ENCODE measurements around the gene SH3RF2. TPM values are rescaled to one million over a fixed set of nuclear protein-coding genes. Genes with fewer than 3 reads are reported as not detected.

Gene SH3RF2
- total and polyA plus RNA-seq, 4 donors: 1.0 to 10.5 (median 4.9) TPM

GRCh38 chr5:146109379-146109778, 173.0 kb downstream of the SH3RF2 start:
- Histone ChIP-seq H3K36me3 (ENCODE audit: control insufficient read depth in 4 of 4, insufficient read depth in 3 of 4, low read depth in 1 of 4, low read length in 3 of 4) (peaks cover 6 to 17% (median 10%) of the 10 kb centered on the region in 4 donors), H3K27ac (ENCODE audit: low read depth in 1 of 2, low read length in 2 of 2) (no peak overlapping the region), H3K4me1 (ENCODE audit: control insufficient read depth in 4 of 4, insufficient read depth in 4 of 4, low read length in 3 of 4) (no peaks in the 10 kb centered on the region), H3K9me3 (ENCODE audit: control insufficient read depth in 4 of 4, low read length in 3 of 4) (no peaks in the 10 kb centered on the region), H3K27me3 (ENCODE audit: control insufficient read depth in 4 of 4, insufficient read depth in 4 of 4, low read length in 3 of 4) (no peaks in the 10 kb centered on the region), H3K4me3 (ENCODE audit: low read depth in 1 of 3, low read length in 3 of 3) (no peak overlapping the region), H3K9ac (ENCODE audit: low read depth in 1 of 2, low read length in 2 of 2) (no peak overlapping the region)
- WGBS: 90% methylated on average over 1 of the region's 1 CpG
- TF ChIP-seq TAF1 (conservative IDR thresholded peaks at IDR 0.05) (no peak), HNF4G (IDR thresholded peaks at IDR 0.05) (no peak), RAD21 (IDR thresholded peaks at IDR 0.05) (no peak), EGR1 (IDR thresholded peaks at IDR 0.05; ENCODE audit: low read depth in 2 of 2) (no peak), NR2F2 (IDR thresholded peaks at IDR 0.05) (no peak), HNF4A (conservative IDR thresholded peaks at IDR 0.05) (no peak), ZBTB33 (IDR thresholded peaks at IDR 0.05) (no peak), FOXA1 (IDR thresholded peaks at IDR 0.05) (no peak), SP1 (IDR thresholded peaks at IDR 0.05) (no peak), GABPA (IDR thresholded peaks at IDR 0.05 in 1 of 2, conservative IDR thresholded peaks at IDR 0.05 in 1 of 2) (no peak), ATF3 (IDR thresholded peaks at IDR 0.05) (no peak), MAX (IDR thresholded peaks at IDR 0.05) (no peak), FOXA2 (IDR thresholded peaks at IDR 0.05) (no peak), YY1 (IDR thresholded peaks at IDR 0.05) (no peak), JUND (IDR thresholded peaks at IDR 0.05) (no peak), CTCF (IDR thresholded peaks at IDR 0.05; ENCODE audit: low read depth, low read length, missing input control) (no peak), RXRA (IDR thresholded peaks at IDR 0.05) (no peak), REST (IDR thresholded peaks at IDR 0.05) (no peak)
- DNase-seq (ENCODE audit: low spot score): no peak

All from liver (tissue), 9 donors.